Neuronal stem cell (in vitro differentiated cells): ENCODE results near the gene FIGN.

Experiments used
- DNase-seq: peaks from one replicate; pipeline ENCODE4 v3.0.0-alpha.2; 2013; ENCODE audit warnings: low spot score
- H2AFZ ChIP-seq: one replicate; pipeline ENCODE4 v1.6.1; 2013; ENCODE audit warnings: mild to moderate bottlenecking, low read length, inconsistent platforms
- H2AK5ac ChIP-seq: 2 replicates; pipeline ENCODE4 v1.6.1; 2013; ENCODE audit warnings: low read depth, mild to moderate bottlenecking, inconsistent platforms, low read length, moderate library complexity, mixed read lengths
- H2BK120ac ChIP-seq: 2 replicates; pipeline ENCODE4 v1.6.1; 2013; ENCODE audit warnings: low read depth, mild to moderate bottlenecking, inconsistent platforms, low read length, moderate library complexity, mixed read lengths
- H2BK12ac ChIP-seq: one replicate; pipeline ENCODE4 v1.6.1; 2013; ENCODE audit warnings: low read length, inconsistent platforms
- H2BK15ac ChIP-seq: 2 replicates; pipeline ENCODE4 v1.6.1; 2013; ENCODE audit warnings: mild to moderate bottlenecking, low read length, inconsistent platforms, mixed read lengths
- H2BK5ac ChIP-seq: one replicate; pipeline ENCODE4 v1.6.1; 2013; ENCODE audit warnings: inconsistent platforms, mild to moderate bottlenecking, low read length, moderate library complexity
- H3K14ac ChIP-seq: one replicate; pipeline ENCODE4 v1.6.1; 2013; ENCODE audit warnings: low read length, inconsistent platforms
- H3K18ac ChIP-seq: 2 replicates; pipeline ENCODE4 v1.6.1; 2013; ENCODE audit warnings: low read length, inconsistent platforms
- H3K23ac ChIP-seq: 2 replicates; pipeline ENCODE4 v1.6.1; 2013; ENCODE audit warnings: low read depth, mild to moderate bottlenecking, mixed read lengths, low read length, inconsistent platforms; ENCODE audit not compliant: poor library complexity
- H3K27ac ChIP-seq: replicated peaks from 3 replicates; pipeline ENCODE4 v1.5.1; 2013; ENCODE audit warnings: low read length, inconsistent platforms
- H3K27me3 ChIP-seq, 3 experiments: 2 replicates each; pipeline ENCODE4 v1.6.1; 2013; ENCODE audit warnings: low read length in 3 of 3, mild to moderate bottlenecking in 2 of 3, inconsistent platforms in 1 of 3, low read depth in 1 of 3, mixed read lengths in 1 of 3, moderate library complexity in 1 of 3; ENCODE audit not compliant: control insufficient read depth in 3 of 3, insufficient read depth in 3 of 3
- H3K36me3 ChIP-seq, 2 donors: replicated peaks in 1 of 2; 2 replicates each; pipeline ENCODE4 v1.6.1; 2013; ENCODE audit warnings: low read length in 2 of 2; ENCODE audit not compliant: control insufficient read depth in 2 of 2, insufficient read depth in 2 of 2
- H3K4ac ChIP-seq: 2 replicates; pipeline ENCODE4 v1.6.1; 2013; ENCODE audit warnings: inconsistent platforms, mild to moderate bottlenecking, low read length, moderate library complexity
- H3K4me1 ChIP-seq, 2 donors: 1 replicate in 1 of 2; 2 replicates in 1 of 2; pipeline ENCODE4 v1.6.1; 2013; ENCODE audit warnings: low read length in 2 of 2, low read depth in 1 of 2; ENCODE audit not compliant: control insufficient read depth in 2 of 2, insufficient read depth in 1 of 2
- H3K4me2 ChIP-seq: one replicate; pipeline ENCODE4 v1.6.1; 2013; ENCODE audit warnings: mild to moderate bottlenecking, low read length, inconsistent platforms; ENCODE audit not compliant: insufficient read depth, poor library complexity, severe bottlenecking
- H3K4me3 ChIP-seq, 2 donors: 2 replicates each; pipeline ENCODE4 v1.5.1; 2013; ENCODE audit warnings: low read length in 2 of 2, mild to moderate bottlenecking in 2 of 2, inconsistent platforms in 1 of 2, moderate library complexity in 1 of 2
- H3K79me1 ChIP-seq: one replicate; pipeline ENCODE4 v1.6.1; 2013; ENCODE audit warnings: low read depth, mild to moderate bottlenecking, inconsistent platforms, low read length, moderate library complexity
- H3K9ac ChIP-seq: one replicate; pipeline ENCODE4 v1.6.1; 2013; ENCODE audit warnings: mild to moderate bottlenecking, low read depth, low read length, inconsistent platforms; ENCODE audit not compliant: poor library complexity
- H3K9me3 ChIP-seq, 2 donors: replicated peaks in 1 of 2; 2 replicates each; pipeline versions ENCODE3 to v1.6.1; 2013; ENCODE audit warnings: low read length in 2 of 2, mild to moderate bottlenecking in 2 of 2, inconsistent platforms in 1 of 2, low read depth in 1 of 2, mixed read lengths in 1 of 2, moderate library complexity in 1 of 2; ENCODE audit not compliant: control insufficient read depth in 2 of 2, insufficient read depth in 1 of 2
- H4K8ac ChIP-seq: one replicate; pipeline ENCODE4 v1.6.1; 2013; ENCODE audit warnings: low read depth, mild to moderate bottlenecking, inconsistent platforms, low read length, moderate library complexity
- H4K91ac ChIP-seq: one replicate; pipeline ENCODE4 v1.6.1; 2013; ENCODE audit warnings: low read length, low read depth, mild to moderate bottlenecking, inconsistent platforms; ENCODE audit not compliant: poor library complexity
- WGBS, 2 donors: extraction: QIAGEN DNeasy Blood & Tissue Kit; methylation state at CpG; one replicate each; pipeline ENCODE4 v1.1.7; 2013; ENCODE audit warnings: missing lambda C conversion rate in 2 of 2, mixed read lengths in 1 of 2; ENCODE audit not compliant: insufficient read length in 2 of 2, insufficient replicate concordance in 1 of 2; ENCODE audit errors: extremely low coverage in 2 of 2; 5-methylcytosine and 5-hydroxymethylcytosine counted together

Gene FIGN

GRCh38 chr2:163641986-163642385 lies 93.8 kb downstream of the FIGN start:
- Histone ChIP-seq H3K9me3 (no peaks in the 10 kb centered on the region), H2BK5ac (no peak overlapping the region), H2AK5ac (no peak overlapping the region), H4K8ac (no peak overlapping the region), H2BK15ac (no peak overlapping the region), H3K4ac (no peak overlapping the region), H2BK120ac (no peak overlapping the region), H3K18ac (no peak overlapping the region), H3K36me3 (peaks cover 0 to 3% of the 10 kb centered on the region in 2 donors), H3K23ac (no peak overlapping the region), H3K4me3 (no peak overlapping the region), H3K27me3 (no peaks in the 10 kb centered on the region), H3K4me2 (no peak overlapping the region), H3K79me1 (no peaks in the 10 kb centered on the region), H3K14ac (no peak overlapping the region), H3K27ac (no peak overlapping the region), H3K9ac (no peak overlapping the region), H2AFZ (no peak overlapping the region), H3K4me1 (peaks cover 11 to 12% of the 10 kb centered on the region in 2 donors), H2BK12ac (no peak overlapping the region), H4K91ac (no peak overlapping the region)
- no peak for DNase-seq
- WGBS, 2 donors, result no CpG with 5 or more reads among the region's 1 CpG

- Histone ChIP-seq H3K27ac (no peak overlapping the region), H2AK5ac (no peak overlapping the region), H3K18ac (no peak overlapping the region), H3K4me1 (peaks cover 9 to 11% of the 10 kb centered on the region in 2 donors), H2BK15ac (no peak overlapping the region), H3K9me3 (no peaks in the 10 kb centered on the region), H2AFZ (no peak overlapping the region), H3K9ac (no peak overlapping the region), H3K36me3 (peaks cover 0 to 3% of the 10 kb centered on the region in 2 donors), H3K23ac (no peak overlapping the region), H3K79me1 (no peaks in the 10 kb centered on the region), H3K4me2 (no peak overlapping the region), H3K4ac (no peak overlapping the region), H3K14ac (no peak overlapping the region), H2BK5ac (no peak overlapping the region), H2BK12ac (no peak overlapping the region), H3K4me3 (no peak overlapping the region), H4K91ac (no peak overlapping the region), H4K8ac (no peak overlapping the region), H2BK120ac (no peak overlapping the region), H3K27me3 (no peaks in the 10 kb centered on the region)
- no peak for DNase-seq
- WGBS, 2 donors, result no CpG with 5 or more reads among the region's 6 CpGs
These were observed 95.1 kb downstream of the FIGN start for GRCh38 chr2:163640542-163641193.

- Histone ChIP-seq H3K27me3 (no peaks in the 10 kb centered on the region), H2BK15ac (no peak overlapping the region), H4K8ac (no peak overlapping the region), H3K79me1 (no peaks in the 10 kb centered on the region), H2BK12ac (no peak overlapping the region), H2AFZ (peak overlapping the region; percentile 56), H3K27ac (peak overlapping the region; percentile 91), H3K36me3 (peaks cover 0 to 3% of the 10 kb centered on the region in 2 donors), H3K9me3 (no peaks in the 10 kb centered on the region), H3K9ac (no peak overlapping the region), H3K14ac (no peak overlapping the region), H3K18ac (no peak overlapping the region), H3K4me2 (no peak overlapping the region), H3K4ac (no peak overlapping the region), H3K4me3 (no peak overlapping the region), H4K91ac (no peak overlapping the region), H2AK5ac (no peak overlapping the region), H2BK120ac (no peak overlapping the region), H3K23ac (no peak overlapping the region), H2BK5ac (no peak overlapping the region), H3K4me1 (peaks cover 5 to 11% of the 10 kb centered on the region in 2 donors)
- peak; percentile 32 for DNase-seq
- WGBS, 2 donors, result no CpG with 5 or more reads among the region's 6 CpGs
These were observed 97.9 kb downstream of the FIGN start for GRCh38 chr2:163637871-163638270.

- Histone ChIP-seq H3K23ac (no peak overlapping the region), H3K9ac (no peak overlapping the region), H3K9me3 (no peaks in the 10 kb centered on the region), H4K91ac (no peak overlapping the region), H3K4ac (no peak overlapping the region), H3K4me3 (no peak overlapping the region), H3K27me3 (no peaks in the 10 kb centered on the region), H3K4me2 (no peak overlapping the region), H2AK5ac (no peak overlapping the region), H3K79me1 (no peaks in the 10 kb centered on the region), H2BK5ac (no peak overlapping the region), H2AFZ (no peak overlapping the region), H3K14ac (no peak overlapping the region), H3K4me1 (peaks cover 1 to 6% of the 10 kb centered on the region in 2 donors), H2BK15ac (no peak overlapping the region), H2BK120ac (no peak overlapping the region), H3K36me3 (no peaks in the 10 kb centered on the region), H3K18ac (no peak overlapping the region), H2BK12ac (no peak overlapping the region), H3K27ac (no peak overlapping the region), H4K8ac (no peak overlapping the region)
- DNase-seq, result no peak
- no CpG with 5 or more reads among the region's 5 CpGs for WGBS, 2 donors
These were observed 102.5 kb downstream of the FIGN start for GRCh38 chr2:163633291-163633690.
